GM12875 (cell line): ENCODE measurements around the gene GSE1.

Experiments used
- H3K4me3 ChIP-seq: one replicate; pipeline ENCODE4 v1.5.1; 2011; ENCODE audit warnings: low read depth, low read length, control low read depth
- CTCF ChIP-seq: IDR thresholded peaks from 2 replicates; pipeline ENCODE4 v1.5.1; 2011; ENCODE audit warnings: low read depth, mild to moderate bottlenecking, control low read depth, inconsistent platforms, low read length, moderate library complexity, borderline replicate concordance; ENCODE audit not compliant: insufficient read depth

Gene GSE1

GRCh38 chr16:85637061-85637807 lies 24.1 kb downstream of the GSE1 start:
- no peak overlapping the region for H3K4me3 ChIP-seq
- no peak for TF ChIP-seq CTCF

- no peak overlapping the region for H3K4me3 ChIP-seq
- TF ChIP-seq CTCF = no peak
Observed at GRCh38 chr16:85637808-85638647, 24.9 kb downstream of the GSE1 start.

DNA sequence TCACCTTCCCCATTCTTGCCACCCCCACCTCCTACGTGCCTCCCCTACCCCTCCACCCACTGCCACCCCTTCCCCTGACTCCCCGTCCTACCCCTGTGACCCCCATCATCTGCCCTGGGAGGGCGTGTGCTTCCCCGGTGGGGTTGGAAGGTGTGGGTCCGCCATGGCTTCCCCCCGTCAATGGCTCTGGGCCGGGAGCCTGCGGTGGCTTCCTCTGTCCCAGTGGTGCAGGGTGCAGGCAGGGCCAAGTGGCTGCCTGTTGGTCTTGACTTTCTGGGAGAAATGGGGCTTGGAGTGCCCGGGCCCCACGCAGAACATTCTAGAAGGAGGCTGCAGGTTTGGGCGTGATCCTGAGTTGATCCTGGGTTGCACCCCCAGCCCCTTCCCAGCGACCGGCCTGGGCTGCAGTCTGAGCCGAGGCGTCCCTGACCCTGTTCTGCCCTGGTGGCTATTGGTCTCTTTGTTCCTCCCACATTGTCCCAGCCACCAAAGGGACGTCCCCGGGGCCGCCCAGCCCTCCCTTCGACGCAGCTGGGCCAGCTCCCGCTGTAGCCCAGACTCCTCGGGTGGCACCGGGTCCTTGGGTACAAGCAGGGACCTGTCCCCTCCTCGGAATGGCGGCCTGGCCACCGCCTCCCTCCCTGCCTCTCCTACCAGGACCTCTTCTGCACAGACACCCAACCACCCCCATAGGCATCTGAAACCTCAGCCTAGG lies 25.7 kb downstream of the GSE1 start:
- no peak for TF ChIP-seq CTCF
- H3K4me3 ChIP-seq = no peak overlapping the region

GRCh38 chr16:85639529-85640253 lies 26.6 kb downstream of the GSE1 start:
- TF ChIP-seq CTCF = no peak
- H3K4me3 ChIP-seq = no peak overlapping the region

DNA sequence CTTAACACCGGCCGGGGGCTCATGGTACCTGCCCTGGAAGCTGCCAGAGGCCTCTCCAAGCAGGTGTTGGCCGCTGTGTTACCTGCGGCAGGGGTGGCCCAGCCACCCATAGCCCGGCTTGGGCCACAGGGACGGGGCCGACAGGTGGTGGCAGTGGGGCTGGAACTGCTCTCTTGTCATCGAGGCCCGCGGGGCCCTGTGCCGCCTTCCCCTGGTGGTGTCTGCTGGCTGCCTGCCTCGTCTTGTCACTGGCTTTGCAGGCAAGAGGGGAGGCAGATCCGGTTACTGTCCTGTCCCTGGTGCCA lies 27.1 kb downstream of the GSE1 start:
- no peak for TF ChIP-seq CTCF
- no peak overlapping the region for H3K4me3 ChIP-seq

DNA sequence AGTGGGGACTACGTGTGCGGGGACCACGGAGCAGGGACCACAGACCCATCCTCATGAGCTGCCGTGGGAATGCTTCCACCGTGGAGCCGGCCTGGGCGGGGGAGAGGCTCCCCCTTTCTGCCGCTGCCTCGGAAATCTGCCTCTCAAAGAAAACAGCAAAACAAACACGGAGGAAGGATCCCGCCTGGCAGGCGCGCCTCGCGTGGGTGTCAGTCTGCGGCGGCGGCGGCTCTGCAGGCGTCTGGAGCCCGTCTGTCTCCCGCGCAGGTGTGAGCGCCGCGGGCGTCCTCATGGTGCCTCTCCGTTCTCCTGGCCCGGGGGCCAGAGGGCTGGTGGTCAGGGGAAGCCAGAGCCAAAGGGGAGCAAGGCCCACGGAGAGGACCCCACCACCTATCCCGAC lies 27.5 kb downstream of the GSE1 start:
- TF ChIP-seq CTCF = no peak
- no peak overlapping the region for H3K4me3 ChIP-seq
